Activated naive CD4-positive, alpha-beta T cell treated with anti-CD3 and anti-CD28 coated beads, Interleukin-2, amount 50 U/mL, for 16 hours (primary cell): ENCODE measurements around the gene CCDC92.

Source experiments
- DNase-seq: peaks from one replicate; pipeline ENCODE4 v3.0.0-alpha.2; 2020

The CCDC92 gene

DNA sequence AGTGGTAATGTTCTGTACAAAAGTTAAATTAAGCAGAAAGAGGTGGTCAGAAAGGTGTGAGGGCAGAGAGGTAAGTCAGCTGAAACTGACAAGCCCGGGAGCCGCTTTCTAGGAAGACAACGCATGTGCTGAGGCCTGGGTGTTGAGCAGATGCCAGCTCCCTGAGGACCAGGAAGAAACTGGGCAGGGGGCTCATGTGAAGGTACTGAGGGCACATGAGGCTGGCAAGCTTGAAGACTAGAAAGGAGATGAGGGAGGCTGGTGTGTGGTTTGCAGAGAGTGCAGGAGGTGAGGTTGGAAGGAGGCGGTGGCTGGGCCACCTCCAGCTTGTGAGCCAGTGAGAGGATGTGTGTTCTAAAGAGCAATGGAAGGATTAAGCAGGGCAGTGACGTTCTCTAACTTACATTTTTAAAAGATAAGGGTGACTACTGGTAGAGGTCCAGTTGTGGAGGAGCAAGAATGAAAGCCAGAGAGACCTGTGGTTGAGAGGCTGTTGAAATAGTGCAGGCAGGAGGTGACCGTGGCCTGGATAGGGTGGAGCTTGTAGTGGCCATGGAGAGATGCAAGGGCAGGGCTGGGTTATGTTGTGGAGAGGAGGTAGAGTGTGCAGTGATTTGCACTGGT is 29.5 kb upstream of the CCDC92 start:
- DNase-seq = no peak

DNA sequence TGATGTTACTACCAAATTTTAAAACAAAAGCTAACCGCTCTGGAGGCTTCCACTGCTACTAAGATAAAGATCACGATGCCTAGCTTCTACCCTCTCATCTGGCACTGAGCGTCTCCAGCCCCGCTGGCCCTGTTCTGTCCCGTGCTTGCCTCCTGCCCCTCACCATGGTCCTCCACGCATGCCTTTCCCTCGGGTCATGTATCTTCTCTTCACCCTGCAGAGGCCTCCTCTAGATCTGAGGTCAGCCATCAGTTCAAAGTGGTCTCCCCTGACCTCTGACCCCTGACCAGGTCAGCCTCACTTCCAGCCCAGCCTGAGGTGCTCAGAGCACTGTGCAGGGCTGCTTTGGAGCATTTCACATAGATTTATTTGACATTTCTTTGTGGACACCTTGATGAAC is 28.7 kb upstream of the CCDC92 start:
- no peak for DNase-seq

DNA sequence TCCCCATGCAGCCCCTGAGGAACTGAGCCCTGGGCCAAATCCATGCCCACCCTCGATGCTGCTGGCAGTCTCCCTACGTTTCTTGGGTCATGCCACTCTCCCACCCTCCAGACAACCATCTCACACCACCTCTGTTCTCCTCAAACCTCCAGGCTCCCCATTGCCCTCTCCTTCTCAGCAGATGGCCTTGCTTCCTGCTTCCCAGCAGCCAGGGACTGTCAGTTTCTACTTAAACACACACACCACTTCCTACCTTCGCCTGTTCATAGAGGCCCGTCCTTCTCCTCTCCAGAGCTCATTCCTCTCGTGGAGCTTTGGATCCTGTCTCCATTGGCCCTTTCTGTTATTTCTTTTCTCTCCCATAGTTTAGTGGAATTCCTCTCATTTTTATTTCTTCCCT is 27.5 kb upstream of the CCDC92 start:
- no peak for DNase-seq

DNA sequence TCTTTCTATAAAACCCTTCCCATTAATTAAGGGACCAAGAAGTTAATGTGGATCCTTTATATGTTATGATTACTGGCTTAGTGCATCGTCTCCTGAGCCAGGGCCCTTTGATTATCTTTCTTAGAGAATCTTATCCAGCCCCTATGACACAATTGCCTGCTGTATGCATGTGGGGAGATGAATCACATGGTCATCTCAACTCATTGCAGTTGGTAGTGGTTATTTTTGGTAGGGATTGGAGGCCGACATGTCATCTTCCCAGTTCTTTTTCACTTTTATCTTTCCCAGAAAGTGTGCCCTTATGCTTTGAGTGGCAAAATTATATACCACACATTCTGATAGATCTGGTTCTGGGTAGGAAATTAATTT is 26.3 kb upstream of the CCDC92 start:
- DNase-seq = no peak

DNA sequence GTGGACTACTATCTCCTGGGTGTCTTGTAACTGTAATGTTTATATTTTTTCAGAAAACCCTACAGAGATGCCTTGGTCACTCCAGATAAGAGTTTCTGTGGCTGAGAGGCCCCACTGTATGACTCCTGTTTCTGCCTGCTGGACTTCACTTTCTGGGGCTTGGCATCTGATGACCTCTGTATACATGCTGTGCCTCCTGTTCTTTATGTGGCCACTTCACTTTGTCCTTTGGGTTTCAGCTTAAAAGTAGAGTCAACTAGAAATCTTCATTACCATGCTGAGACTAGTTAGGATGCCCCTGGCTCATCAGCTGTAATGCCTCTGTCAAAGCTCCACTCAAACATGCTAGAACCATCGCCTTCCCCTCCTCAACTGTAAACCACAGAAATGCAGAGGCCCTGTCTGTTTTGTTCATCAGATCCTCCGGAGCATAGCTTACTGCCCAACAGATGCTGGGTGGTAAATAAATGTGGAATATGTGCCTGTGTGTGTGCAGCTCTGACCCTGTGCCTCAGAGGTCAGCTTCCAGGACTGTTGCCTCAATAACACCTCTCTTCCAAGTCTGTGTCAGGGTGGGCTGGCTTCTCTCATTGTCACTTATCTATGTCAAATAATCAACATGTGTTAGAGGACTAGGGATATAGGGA is 25.8 kb upstream of the CCDC92 start:
- DNase-seq = no peak

DNA sequence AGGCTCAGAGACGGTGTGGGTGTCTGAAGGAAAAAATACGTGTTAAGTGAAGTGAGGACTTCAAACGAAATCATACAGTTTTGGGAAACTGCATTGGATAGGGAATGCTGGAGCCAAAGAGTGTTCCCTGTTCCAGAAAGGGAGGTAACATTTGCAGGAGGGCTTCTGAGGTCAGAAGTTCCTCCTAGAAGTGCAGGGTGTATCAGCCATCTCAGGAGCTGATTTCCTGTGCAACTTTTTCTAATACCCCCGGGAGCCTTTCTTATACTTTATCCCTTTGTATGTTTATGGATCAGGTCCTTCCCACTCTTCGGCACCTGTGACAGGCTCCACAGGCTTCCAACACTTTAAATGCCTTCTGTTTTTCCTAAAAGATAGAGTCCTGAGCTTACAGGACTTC is 25.3 kb upstream of the CCDC92 start:
- DNase-seq = no peak

DNA sequence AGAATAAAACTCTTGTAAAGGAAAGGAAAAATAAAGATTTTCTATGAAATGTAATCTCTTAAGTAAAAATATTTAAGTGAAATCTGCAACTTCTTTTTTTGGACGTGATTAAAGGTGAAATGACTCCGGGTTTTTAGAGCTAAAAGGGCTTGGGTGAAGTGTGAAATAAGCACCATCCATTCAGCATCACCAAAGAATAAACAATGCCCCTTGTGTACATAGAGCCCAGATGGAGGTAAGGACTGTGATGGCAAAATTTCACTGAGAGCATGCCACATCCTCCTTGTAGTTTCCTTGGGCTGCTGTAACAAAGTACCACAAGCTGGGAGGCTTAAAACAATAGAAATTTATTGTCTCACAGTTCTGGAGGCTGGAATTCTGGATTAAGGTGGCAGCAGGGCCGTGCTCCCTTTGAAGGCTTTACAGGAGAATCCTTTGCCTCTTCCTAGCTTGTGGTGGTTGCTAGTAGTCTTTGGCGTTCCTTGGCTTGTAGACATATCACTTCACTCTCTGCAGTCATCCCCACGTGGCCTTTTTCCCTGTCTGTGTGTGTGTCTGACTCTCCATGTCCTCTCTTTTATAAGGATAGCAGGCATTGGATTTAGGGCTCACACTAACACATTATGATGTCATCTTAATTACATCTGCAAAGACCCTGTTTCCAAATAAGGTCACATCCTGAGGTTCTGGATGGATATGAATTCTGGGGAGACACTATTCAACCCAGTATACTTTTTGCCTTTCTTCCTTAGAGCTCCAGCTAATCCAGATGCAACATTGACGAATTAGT is 24.6 kb upstream of the CCDC92 start:
- no peak for DNase-seq

DNA sequence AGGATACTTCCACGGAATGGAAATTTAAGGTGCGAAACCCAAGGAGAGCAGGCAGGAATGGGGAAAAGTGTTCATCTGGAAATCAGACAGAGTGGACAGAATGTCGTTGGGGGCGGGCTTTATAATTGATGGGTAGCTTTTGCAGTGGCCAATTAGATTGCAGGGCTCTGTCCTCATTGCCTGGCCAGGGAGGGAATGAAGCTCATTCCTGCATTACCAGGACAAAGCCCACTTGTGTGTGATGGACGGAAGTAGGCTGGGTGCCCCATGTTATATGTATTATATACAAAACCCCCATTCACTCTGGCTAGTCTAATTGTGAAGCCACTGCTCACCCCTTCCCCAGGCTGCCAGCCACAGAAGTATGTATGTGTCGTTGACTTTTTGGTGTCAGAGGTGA is 23.9 kb upstream of the CCDC92 start:
- no peak for DNase-seq

DNA sequence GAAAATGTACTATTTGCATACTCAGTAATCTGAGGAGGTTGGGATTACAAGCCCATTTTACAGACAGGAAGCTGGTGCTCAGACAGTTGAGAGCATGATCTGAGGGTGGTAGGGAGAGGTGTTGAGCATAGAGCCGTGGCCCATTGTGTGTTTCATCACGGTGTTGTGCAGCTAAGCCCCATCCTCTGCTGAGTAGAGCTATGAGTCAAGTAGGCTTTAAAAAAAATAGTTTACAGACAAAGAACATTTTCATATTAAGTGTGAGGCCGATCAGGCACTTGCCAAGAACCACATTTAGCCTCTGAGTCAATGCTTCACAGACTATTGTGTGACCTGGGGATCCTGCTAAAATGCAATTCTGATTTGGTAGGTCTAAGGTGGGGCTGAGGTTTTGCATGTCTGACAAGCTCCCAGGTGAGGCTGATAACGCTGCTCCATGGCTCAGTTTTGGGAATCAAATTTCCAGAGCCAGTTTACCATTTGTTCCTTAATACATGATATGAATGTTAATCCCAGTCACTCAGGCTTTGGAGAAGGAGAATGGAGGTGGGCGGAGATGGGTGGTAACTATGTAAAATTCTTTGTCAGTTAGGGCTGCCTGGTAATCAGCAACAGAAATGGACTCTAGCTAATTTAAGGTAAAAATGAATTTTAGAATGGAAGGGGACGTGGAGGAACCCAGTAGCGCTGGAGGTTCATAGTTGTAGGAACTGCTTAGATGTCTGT is 22.6 kb upstream of the CCDC92 start:
- no peak for DNase-seq

DNA sequence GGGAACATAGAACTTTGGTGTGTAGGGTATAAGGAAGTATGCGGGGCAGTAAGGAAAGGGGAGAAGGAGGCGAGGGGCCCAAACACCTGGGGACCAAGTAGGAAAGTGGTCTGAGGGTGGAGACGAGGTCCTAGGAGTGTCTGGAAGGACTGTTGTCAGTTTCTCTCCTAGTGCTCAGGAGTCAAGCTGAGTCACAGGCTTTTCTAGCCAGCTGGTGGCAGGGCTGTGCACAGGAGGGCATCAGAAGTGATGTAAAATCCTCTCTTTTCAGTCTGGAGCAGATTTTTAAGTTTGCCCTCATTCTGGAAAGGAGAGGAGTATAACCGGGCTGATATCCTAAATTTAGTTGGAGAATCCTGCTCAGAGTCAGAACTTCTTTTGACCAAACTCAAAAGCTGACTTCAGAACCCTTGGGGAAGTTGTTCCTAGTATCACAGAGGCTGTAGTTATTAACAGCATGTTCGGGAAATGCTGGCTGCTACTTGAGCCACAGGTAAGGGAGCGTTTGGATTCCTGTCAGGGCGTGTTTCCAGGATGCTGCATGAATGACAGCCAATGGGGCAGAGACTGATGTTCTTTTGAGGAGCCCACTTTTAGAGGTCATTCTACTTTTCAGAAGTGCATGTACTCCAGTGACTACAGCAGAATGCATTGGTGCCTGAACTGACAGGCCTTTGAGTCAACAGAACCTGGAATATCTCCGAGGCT is 19.6 kb upstream of the CCDC92 start:
- no peak for DNase-seq

DNA sequence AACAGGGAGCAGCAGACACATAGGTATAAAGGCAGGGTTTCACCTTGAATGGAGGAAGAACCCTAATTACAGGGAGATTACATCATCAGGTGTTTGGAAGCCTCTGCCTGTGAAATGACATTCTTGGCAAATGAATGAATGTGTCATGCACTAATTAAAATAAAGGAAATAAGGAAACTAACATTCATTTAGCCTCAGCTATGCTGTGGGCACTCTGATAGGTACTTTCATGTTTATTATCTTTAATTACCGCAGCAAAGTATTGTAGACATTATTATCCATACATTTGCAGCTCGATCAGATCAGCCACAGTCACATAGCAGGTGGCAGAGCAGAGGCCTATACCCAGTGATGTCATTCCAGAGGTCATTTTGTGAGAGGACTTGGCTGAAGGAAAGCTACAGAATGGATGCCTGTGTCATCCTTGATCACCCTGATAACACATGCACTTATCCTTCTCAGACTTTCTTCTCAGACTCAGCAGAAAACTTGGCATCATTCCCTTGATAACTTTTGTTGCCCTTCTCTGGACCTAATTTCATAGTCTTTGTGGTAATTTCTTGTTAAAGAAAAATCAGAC is 18.8 kb upstream of the CCDC92 start:
- no peak for DNase-seq

DNA sequence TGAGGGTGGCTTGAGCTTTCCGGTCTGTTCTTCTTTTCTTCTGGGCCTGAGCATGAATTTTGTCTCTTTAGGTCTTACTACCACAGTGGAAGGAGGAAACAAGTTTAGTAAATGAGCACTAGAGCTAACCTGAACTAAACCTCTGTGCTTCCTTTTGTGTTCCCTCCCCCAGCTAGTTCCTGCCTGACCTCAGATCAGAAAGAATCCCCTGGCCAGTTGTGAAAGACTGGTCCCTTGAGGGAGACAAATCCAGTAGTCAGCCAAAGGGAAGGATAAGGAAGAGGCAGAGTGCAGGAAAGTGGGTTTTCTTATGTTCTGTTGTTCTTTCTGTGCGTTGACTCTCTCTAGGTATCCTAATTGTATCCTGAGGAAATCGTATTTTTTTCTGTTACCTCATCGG is 17.9 kb upstream of the CCDC92 start:
- no peak for DNase-seq

DNA sequence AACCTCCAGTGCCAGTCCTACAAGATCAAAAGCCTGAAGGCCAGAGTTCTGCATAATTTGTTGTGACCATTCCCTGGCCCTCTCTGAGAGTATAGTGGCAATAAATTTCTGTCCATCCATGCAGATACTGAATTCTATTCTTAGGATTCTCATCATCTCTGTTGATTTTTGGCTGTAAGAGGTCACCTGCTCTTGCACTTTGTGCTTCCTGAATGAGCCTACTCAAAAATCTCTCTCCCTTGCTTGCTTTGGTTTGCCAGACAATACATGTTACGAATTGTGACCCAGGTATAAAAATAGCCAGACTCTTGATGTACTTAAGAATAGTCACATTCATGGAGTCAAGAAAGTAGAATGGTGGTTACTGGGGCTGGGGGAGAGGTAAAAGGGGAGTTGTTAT is 17.1 kb upstream of the CCDC92 start:
- no peak for DNase-seq

DNA sequence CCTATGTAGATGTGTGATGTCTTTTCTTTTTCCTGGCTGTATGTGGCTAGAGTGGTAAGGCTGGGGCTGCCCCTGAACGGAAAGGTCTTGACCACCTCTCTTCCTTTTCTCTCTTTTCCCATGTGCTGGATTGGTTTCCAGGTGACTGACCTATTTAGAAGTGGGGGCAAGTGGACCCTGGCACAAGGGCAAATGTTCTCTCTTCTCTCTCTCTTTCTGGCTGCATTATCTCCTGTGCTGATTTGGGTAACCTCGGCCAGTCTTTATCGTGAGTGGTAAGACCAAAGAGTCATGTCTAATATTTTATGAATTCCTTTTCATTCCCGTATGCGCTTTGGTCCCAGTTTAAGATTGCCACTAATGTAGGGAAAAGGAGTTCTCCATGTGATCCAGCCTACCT is 16.5 kb upstream of the CCDC92 start:
- DNase-seq = no peak

DNA sequence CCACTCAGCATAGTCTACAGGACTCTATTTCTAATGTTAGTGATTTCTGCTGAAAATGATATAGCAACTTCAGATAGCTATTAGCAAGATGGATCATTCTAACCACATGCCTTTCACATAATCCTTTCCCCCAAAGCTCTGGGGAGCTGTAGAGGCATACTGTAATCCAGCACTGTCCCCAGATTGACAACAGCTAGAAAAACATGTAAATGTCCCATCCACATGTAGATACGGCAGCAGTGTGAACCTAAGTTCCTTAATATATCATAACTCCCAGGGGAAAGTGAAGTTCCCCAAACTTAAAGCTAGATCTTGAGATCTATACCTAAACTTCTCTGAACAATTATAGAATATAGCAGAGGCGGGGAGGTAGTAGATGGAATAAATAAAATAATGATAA is 14.4 kb upstream of the CCDC92 start:
- no peak for DNase-seq

DNA sequence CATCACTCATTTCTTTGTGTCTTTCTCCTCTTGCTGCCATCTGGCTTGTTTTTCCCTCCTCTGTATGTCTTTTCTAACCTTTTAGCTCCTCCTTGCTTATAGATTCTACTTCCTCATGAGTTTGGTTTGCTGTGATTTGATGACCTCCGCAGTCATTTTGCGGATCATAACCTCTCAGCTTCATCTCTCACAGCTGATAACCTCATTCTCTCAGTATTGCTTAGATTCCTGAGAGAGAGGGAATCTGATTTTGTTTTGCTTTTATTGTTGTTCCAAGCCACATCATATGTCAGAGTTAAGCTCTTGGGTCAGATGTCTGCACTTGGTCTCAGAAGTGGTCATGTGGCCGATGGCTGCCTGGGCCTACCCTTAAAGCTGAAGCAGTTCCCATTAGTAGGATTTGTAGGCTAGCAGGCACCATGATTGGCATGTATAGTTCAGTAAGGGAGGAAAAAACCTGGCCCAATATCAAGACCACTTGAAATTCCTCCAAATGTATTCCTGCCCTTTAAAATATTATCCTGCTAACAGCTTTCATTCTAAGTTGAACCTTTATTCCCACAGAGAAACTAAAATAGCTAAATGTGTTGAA is 13.8 kb upstream of the CCDC92 start:
- DNase-seq = no peak

DNA sequence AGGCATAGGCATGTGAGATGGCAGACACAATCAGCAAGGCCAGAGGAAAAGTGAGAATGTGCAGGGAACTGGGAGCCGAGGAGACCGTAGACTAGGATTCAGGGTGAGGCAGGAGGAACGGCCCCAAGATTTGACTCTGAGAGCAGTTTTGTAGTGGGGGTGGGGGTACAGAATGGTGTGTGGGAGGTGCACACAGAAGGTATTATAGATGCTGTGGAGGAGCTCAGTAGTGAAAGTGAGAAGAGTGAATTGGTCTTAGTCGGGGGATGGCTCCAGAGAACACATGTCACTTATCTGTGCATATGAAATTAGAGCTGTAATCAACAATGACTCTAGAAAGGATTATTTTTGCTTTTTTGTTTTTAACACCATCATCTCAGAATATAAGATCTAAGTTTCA is 12.3 kb upstream of the CCDC92 start:
- no peak for DNase-seq

DNA sequence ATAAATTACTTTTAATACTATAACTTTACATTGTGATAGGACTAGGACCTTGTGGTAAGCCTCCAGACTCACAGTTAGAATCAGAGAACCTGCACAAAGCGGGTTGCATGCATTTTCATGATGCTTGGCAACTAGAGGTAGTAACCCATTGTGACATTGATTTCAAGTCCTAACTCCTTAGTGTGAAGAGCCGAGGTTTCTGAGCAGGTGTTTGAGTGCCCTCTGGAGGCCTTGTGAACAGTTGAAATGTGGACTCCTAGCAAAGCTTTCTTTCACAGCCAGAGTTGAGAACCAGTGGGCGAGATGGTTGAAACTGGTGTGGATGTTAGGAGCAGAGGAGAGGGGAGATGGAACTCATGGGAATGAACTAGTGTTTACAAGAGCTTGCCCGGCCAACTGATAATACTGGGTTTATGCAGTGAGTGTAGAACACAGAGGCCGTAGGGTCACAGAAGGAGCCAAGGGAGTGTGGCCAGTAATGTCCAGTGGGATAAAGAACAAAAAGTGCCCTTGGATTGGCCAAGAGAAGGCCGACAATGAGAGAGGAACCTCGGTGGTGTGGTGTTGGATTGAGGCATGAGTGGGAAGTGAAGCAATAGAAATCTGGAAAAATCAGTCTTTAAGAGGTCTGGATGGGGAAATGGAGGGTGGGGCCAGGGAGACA is 11.3 kb upstream of the CCDC92 start:
- DNase-seq = peak; percentile 40

DNA sequence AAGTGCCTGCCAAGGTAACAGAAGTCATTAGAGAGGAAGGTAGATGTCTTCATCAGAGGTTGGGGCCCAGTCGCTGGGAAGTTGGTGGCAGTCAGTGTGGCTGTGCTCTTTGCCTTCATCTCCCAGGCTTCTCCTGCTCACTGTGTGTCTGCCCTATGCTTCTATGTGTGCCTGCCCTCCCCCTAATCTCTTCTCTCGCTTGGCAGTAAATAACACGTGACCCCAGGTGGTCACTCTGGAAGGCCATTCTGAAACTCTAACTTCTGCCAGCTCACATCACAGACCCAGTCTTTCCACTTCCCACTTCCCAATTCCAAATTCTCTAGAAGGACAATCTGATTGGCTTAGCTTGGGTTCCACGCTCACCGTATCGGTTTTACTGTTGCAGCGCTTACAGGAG is 9.6 kb upstream of the CCDC92 start:
- no peak for DNase-seq

DNA sequence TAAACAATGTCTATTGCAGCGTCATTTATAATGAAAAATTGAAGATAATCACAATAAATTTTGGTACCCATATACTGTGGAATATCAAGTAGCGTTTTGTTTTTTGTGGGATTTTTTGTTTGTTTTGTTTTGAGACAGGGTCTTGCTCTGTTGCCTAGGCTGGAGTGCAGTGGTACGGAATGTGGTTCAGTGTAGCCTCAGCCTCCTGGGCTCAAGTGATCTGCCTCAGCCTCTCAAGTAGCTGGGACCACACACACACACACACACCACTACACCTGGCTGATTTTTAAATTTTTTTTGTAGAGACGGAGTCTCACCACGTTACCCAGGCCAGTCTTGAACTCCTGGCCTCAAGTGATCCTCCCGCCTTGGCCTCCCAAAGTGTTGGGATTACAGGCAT is 6.9 kb upstream of the CCDC92 start:
- DNase-seq = no peak

DNA sequence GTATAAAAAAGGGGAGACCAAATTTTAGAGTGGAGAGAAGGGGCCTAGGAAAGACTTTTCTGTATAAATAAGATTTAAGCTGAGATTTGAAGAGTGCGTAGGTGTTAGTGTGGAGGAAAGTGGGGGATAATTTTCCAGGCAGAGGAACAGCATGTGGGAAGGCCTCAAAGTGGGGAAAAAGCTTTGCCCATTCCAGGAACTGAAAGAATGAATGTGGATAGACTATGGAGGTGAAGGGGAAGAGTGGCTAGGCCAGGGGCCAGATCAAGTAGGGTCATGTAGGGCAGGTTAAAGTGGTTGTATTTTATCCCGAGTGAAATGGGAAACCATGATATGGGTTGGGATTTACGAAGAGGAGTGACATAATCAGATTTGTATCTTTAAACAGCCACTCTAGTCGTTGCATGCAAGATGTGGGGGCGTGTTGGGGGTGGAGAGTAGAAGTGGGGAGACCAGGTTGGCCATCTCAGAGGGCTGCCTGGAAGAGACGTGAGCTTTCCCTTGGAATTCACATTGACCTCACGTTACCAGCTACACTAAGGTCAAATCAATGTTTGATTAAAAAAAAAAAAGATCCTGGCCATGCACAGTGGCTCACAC is 3.7 kb upstream of the CCDC92 start:
- no peak for DNase-seq
